C4-2B (cell line): ENCODE data around the gene PTPRT.

Experiments used
- CTCF ChIP-seq: fragments of 450-650 bp; conservative IDR thresholded peaks from 2 replicates; pipeline ENCODE4 v1.5.1; 2017; ENCODE audit warnings: mild to moderate bottlenecking
- ZFX ChIP-seq: fragments of 450-650 bp; IDR thresholded peaks from 2 replicates; pipeline ENCODE4 v1.6.1; 2017

- TF ChIP-seq CTCF, result no peak
- TF ChIP-seq ZFX, result no peak
Observed at GRCh38 chr20:42130810-42131596, 1058.7 kb downstream of the PTPRT start.
